GM19467 (cell line): ENCODE measurements around the gene CLEC6A.
"Not testable (repeated sequence)": the region's sequence is repeated elsewhere in the genome, so short reads cannot be mapped to it uniquely, and the experiment has no call there.

Source experiments
- ATAC-seq: cut with Tn5 transposase; IDR thresholded peaks from one replicate; pipeline ENCODE4 v1.9.1; 2021; ENCODE audit warnings: mild to moderate bottlenecking, moderate library complexity; ENCODE audit not compliant: unreplicated experiment

CLEC6A gene

DNA sequence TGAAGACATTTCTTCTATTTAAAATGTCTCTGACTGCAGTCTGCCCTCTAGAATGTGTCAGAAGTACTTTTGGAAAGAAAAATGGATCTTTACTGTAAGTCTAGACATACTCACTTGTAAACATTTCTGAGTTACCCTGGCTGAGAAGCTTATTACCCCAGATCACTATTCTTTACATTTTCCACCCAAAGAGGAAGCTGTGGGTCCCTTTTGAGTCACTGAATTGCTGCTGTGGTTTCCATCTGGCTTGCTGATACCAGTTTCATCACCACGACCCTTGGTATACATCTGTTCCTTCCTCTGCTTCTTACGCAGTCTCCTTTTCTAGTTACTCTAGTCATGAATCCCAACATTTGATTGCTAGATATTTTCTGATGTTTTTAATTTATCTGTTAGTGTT lies 37.3 kb downstream of the CLEC6A start:
- peak; percentile 97 for ATAC-seq

GRCh38 chr12:8495671-8496070 lies 39.9 kb downstream of the CLEC6A start:
- not testable (repeated sequence) for ATAC-seq

DNA sequence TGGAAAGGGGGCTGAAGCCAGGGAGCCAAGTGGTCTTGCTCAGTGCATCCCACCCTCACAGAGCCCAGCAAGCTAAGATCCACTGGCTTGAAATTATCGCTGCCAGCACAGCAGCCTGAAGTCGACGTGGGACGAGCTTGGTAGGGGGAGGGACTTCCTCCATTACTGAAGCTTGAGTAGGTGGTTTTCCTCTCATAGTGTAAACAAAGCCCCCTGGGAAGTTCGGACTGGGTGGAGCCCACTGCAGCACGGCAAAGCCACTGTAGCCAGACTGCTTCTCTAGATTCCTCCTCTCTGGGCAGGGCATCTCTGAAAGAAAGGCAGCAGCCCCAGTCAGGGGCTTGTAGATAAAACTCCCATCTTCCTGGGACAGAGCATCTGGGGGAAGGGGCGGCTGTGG lies 40.3 kb downstream of the CLEC6A start:
- ATAC-seq, result not testable (repeated sequence)

- no peak for ATAC-seq
These were observed 43.9 kb downstream of the CLEC6A start for GRCh38 chr12:8499616-8500015.

DNA sequence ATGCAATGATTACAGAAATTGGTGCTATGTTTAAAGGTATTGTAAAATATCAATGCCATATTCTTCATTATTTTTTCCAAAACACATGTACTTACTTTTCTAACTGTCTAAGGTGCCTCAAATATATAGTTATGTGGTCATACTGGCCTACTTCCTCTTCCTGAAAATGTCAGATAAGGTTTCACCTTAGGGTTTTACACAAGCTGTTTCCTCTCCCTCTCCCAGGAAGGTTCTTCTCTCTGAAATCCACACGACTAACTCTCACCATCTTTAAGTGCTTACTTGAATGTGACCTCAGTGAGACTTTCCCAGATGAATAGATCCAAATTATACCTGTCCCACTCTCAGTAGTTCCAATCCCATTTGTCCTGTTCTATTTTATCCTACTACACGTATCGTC lies 46.0 kb downstream of the CLEC6A start:
- no peak for ATAC-seq

GRCh38 chr12:8504351-8504750 lies 48.6 kb downstream of the CLEC6A start:
- no peak for ATAC-seq

DNA sequence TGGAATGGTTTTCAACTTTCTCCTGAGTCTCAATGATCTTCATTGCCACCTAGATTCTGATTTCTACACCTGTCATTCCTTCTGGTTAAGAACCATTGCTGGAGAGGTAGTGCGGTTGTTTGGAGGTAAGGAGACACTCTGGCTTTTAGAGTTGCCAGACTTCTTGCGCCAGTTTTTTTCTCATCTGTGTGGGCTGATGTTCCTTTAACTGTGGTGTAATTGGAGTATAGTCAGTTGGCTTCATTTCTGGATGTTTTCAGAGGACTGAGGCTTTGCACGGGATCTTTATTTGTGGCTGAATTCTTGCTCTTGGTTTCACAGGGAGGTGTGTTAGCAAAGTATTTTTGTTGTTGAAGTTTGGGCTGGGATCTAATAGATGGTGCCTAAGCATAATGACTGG lies 51.8 kb downstream of the CLEC6A start:
- no peak for ATAC-seq

DNA sequence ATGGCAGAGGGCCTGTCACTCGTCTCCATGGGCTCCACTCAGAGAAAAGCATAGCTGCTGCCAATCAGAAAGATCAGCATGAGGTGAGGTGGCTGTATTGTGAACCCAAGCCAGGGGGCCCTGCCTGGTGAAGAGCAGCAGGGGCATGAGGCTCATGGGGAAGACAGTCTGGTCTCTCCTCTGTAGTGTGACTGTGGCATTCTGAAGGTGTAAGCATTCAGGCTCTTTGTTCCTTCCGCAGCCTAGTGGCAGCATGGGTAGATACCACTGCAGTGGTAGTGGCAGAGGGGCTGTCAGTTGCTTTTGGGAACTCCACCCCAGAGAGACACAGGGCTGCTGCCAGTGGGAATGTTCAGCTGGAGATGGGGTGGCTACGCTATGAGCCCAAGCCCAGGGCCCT lies 52.5 kb downstream of the CLEC6A start:
- ATAC-seq, result no peak

- no peak for ATAC-seq
These were observed 53.4 kb downstream of the CLEC6A start for GRCh38 chr12:8508910-8509841.

DNA sequence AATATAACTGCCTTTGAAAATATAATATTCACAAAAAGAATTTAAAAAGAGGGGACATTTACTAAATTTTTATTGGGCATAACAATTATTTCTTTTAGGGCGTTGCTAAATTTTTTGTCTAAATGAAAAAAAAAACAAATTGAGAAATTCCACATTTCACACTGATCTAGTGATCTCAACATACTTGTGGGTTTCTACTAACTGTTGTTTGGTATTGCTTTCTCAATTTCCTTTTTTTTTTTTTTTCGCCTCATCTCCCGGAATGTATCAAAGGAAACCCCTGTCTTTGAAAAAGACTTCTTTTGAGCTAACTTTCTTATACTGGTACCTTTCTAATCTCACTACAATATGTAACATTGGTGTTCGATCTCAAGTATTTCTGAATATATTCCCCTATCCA lies 57.5 kb downstream of the CLEC6A start, which contains the start of gene CLEC4D:
Gene CLEC4D (plus strand): TSS at position 248 of the 400 bp plus-strand sequence. CDS start 230 bp downstream, outside the sequence.
- ATAC-seq, result no peak

GRCh38 chr12:8517971-8518370 lies 62.2 kb downstream of the CLEC6A start:
- no peak for ATAC-seq

DNA sequence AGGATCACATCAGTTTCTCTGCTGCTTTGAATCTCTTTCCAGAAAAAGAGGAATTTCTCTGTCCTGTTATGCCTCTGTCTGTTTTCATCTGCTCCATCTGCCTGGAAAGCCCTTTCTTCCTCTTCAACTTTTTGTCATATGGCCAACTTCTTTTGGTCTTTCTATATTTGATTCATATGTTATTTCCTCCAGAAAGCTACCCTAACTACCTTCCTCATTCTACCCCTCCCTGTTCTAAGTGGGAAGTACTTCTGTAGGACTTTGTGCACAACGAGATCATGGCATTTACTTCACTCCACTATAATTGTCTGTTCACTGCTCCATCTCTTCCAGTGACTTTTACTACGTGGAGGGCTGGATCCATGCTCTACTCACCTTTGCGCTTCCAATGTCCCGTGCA lies 63.4 kb downstream of the CLEC6A start:
- no peak for ATAC-seq

GRCh38 chr12:8527250-8528130 lies 71.7 kb downstream of the CLEC6A start:
- no peak for ATAC-seq
